Neural cell (in vitro differentiated cells): ENCODE results near the gene EPHB3.

ENCODE experiments used
- EP300 ChIP-seq: fragments of 450-650 bp; conservative IDR thresholded peaks from 2 replicates; pipeline ENCODE4 v1.6.1; 2014; ENCODE audit warnings: antibody characterized with exemption, mild to moderate bottlenecking, moderate library complexity; ENCODE audit not compliant: poor library complexity, severe bottlenecking
- EZH2 ChIP-seq: fragments of 200-600, 300-800 bp; shearing (Covaris generic), sonication (generic); IDR thresholded peaks from 2 replicates; pipeline ENCODE4 v1.6.1; 2014; ENCODE audit warnings: antibody characterized with exemption, low read length, borderline replicate concordance, mild to moderate bottlenecking; ENCODE audit not compliant: insufficient read depth, poor library complexity, severe bottlenecking
- MXI1 ChIP-seq: fragments of 450-650 bp; conservative IDR thresholded peaks from 2 replicates; pipeline ENCODE4 v1.6.1; 2014; ENCODE audit warnings: antibody characterized with exemption, mild to moderate bottlenecking; ENCODE audit not compliant: poor library complexity, severe bottlenecking
- POLR2AphosphoS5 ChIP-seq: IDR thresholded peaks from 2 replicates; pipeline ENCODE4 v1.6.1; 2012
- TF ChIP-seq, protein P1 (sequence below): fragments of 450-650 bp; IDR thresholded peaks from 2 replicates; pipeline ENCODE4 v1.5.1; 2014; ENCODE audit warnings: antibody characterized with exemption, mild to moderate bottlenecking, moderate library complexity; ENCODE audit not compliant: poor library complexity, severe bottlenecking

DNA sequence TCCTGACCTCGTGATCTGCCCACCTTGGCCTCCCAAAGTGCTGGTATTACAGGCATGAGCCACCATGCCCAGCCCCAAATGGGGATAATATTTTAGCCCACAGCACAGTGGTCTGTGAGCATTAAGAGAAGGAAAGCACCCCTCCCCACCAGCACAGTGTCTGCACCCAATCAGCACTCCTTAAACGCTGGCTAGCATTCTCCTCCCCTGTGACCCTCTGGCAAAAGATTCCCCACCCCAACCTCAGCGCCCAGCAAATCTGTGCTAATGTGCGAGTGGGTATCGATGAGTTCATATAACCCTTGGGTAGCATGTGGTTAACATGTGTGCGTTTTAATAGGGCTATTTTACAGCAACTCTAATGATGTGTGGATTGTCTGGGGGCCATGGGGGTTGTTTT is 18.3 kb upstream of the EPHB3 start:
- TF ChIP-seq, protein P1, sequence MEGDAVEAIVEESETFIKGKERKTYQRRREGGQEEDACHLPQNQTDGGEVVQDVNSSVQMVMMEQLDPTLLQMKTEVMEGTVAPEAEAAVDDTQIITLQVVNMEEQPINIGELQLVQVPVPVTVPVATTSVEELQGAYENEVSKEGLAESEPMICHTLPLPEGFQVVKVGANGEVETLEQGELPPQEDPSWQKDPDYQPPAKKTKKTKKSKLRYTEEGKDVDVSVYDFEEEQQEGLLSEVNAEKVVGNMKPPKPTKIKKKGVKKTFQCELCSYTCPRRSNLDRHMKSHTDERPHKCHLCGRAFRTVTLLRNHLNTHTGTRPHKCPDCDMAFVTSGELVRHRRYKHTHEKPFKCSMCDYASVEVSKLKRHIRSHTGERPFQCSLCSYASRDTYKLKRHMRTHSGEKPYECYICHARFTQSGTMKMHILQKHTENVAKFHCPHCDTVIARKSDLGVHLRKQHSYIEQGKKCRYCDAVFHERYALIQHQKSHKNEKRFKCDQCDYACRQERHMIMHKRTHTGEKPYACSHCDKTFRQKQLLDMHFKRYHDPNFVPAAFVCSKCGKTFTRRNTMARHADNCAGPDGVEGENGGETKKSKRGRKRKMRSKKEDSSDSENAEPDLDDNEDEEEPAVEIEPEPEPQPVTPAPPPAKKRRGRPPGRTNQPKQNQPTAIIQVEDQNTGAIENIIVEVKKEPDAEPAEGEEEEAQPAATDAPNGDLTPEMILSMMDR: no peak
- TF ChIP-seq MXI1: no peak
- no peak for TF ChIP-seq EZH2
- no peak for TF ChIP-seq EP300
- no peak for TF ChIP-seq POLR2AphosphoS5
